Measurements from ENCODE around the gene IL6ST.

Gene IL6ST

DNA sequence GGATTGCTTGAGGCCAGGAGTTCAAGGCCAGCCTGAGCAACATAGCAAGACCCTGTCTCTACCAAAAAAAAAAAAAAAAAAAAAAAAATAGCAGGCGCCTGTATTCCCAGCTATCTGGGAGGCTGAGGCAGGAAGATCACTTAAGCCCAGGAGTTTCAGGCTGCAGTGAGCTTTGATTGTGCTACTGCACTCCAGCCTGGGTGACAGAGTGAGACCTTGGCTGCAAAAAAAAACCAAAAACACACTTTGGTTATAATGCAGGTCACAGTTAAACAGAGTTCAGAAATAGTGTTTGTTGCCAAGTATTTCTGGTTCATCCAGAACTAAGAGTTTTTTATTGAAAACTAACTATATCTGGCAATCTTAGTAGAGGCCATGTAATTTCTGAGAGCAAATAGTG lies 24.1 kb upstream of the IL6ST start:
- TF ChIP-seq CREB1 (IDR thresholded peaks at IDR 0.05; ENCODE audit: low read depth) (no peak), TCF12 (IDR thresholded peaks at IDR 0.05; ENCODE audit: low read depth) (no peak), EP300 (IDR thresholded peaks at IDR 0.05; ENCODE audit: borderline replicate concordance) (no peak), TAF1 (IDR thresholded peaks at IDR 0.05; ENCODE audit: low read depth) (no peak), FOXM1 (IDR thresholded peaks at IDR 0.05; ENCODE audit: borderline replicate concordance, low read depth) (no peak), ZBTB7A (IDR thresholded peaks at IDR 0.05; ENCODE audit: low read depth) (no peak), TEAD4 (IDR thresholded peaks at IDR 0.05) (no peak), YY1 (IDR thresholded peaks at IDR 0.05; ENCODE audit: low read depth) (no peak)
- TF ChIP-seq, protein P1, sequence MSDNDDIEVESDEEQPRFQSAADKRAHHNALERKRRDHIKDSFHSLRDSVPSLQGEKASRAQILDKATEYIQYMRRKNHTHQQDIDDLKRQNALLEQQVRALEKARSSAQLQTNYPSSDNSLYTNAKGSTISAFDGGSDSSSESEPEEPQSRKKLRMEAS (IDR thresholded peaks at IDR 0.05): no peak
- TF ChIP-seq, protein P2, sequence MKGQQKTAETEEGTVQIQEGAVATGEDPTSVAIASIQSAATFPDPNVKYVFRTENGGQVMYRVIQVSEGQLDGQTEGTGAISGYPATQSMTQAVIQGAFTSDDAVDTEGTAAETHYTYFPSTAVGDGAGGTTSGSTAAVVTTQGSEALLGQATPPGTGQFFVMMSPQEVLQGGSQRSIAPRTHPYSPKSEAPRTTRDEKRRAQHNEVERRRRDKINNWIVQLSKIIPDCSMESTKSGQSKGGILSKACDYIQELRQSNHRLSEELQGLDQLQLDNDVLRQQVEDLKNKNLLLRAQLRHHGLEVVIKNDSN (IDR thresholded peaks at IDR 0.05): no peak

DNA sequence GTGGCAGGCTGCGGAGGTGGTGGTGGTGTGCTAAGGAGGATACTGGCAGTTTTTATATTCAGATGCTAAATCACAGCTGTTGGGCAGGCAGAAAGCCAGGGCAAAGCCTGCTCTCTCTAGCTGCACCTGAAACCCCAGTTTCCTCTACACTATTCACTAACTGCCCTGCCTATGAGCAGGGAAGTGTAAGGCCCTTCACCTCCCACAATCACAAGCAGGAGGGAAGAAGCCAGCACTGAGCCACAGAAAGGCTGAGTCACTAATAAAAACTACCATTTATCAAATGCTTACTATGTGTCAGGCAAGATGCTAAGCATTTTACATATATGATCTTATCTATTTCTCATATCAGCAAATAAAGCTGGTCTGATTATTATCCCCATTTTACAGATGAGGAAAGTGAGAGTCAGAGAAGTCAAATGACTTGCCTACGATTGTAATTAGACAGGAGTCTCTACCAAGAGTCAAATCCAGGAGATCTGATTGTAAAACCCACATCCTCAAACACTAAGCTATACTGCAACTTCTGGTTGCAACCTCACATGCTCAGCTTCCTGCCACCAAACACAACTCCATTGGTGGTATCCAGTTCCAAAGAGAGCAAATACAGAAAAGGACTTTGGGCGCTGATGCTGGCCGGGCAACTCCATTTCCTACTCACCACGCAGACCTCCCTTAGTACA lies 17.7 kb upstream of the IL6ST start:
- TF ChIP-seq CREB1 (IDR thresholded peaks at IDR 0.05; ENCODE audit: low read depth) (no peak), CEBPB (IDR thresholded peaks at IDR 0.05) (no peak), TEAD4 (IDR thresholded peaks at IDR 0.05) (no peak), FOXM1 (IDR thresholded peaks at IDR 0.05; ENCODE audit: borderline replicate concordance, low read depth) (no peak), EP300 (IDR thresholded peaks at IDR 0.05; ENCODE audit: borderline replicate concordance) (no peak), TAF1 (IDR thresholded peaks at IDR 0.05; ENCODE audit: low read depth) (no peak), RAD21 (IDR thresholded peaks at IDR 0.05; ENCODE audit: low read depth) (no peak), ZBTB7A (IDR thresholded peaks at IDR 0.05; ENCODE audit: low read depth) (no peak), EGR1 (IDR thresholded peaks at IDR 0.05) (no peak)
- TF ChIP-seq, protein P2 (IDR thresholded peaks at IDR 0.05): no peak
- TF ChIP-seq, protein P1 (IDR thresholded peaks at IDR 0.05): no peak
- TF ChIP-seq, protein P3, sequence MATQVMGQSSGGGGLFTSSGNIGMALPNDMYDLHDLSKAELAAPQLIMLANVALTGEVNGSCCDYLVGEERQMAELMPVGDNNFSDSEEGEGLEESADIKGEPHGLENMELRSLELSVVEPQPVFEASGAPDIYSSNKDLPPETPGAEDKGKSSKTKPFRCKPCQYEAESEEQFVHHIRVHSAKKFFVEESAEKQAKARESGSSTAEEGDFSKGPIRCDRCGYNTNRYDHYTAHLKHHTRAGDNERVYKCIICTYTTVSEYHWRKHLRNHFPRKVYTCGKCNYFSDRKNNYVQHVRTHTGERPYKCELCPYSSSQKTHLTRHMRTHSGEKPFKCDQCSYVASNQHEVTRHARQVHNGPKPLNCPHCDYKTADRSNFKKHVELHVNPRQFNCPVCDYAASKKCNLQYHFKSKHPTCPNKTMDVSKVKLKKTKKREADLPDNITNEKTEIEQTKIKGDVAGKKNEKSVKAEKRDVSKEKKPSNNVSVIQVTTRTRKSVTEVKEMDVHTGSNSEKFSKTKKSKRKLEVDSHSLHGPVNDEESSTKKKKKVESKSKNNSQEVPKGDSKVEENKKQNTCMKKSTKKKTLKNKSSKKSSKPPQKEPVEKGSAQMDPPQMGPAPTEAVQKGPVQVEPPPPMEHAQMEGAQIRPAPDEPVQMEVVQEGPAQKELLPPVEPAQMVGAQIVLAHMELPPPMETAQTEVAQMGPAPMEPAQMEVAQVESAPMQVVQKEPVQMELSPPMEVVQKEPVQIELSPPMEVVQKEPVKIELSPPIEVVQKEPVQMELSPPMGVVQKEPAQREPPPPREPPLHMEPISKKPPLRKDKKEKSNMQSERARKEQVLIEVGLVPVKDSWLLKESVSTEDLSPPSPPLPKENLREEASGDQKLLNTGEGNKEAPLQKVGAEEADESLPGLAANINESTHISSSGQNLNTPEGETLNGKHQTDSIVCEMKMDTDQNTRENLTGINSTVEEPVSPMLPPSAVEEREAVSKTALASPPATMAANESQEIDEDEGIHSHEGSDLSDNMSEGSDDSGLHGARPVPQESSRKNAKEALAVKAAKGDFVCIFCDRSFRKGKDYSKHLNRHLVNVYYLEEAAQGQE (IDR thresholded peaks at IDR 0.05; ENCODE audit: low read depth): no peak

GRCh38 chr5:56011835-56012234 lies 17.1 kb upstream of the IL6ST start:
- no peak for TF ChIP-seq FOXM1 (IDR thresholded peaks at IDR 0.05; ENCODE audit: borderline replicate concordance, low read depth)
- no peak for TF ChIP-seq EGR1 (IDR thresholded peaks at IDR 0.05)
- TF ChIP-seq, protein P3 (IDR thresholded peaks at IDR 0.05; ENCODE audit: low read depth): no peak
- TF ChIP-seq, protein P2 (IDR thresholded peaks at IDR 0.05): no peak
- TF ChIP-seq TCF12 (IDR thresholded peaks at IDR 0.05; ENCODE audit: low read depth): no peak
- TF ChIP-seq NFIC (IDR thresholded peaks at IDR 0.05): no peak
- TF ChIP-seq CEBPB (IDR thresholded peaks at IDR 0.05): no peak

GRCh38 chr5:56010431-56010830 lies 15.7 kb upstream of the IL6ST start:
- TF ChIP-seq TEAD4 (IDR thresholded peaks at IDR 0.05) (no peak), ZBTB7A (IDR thresholded peaks at IDR 0.05; ENCODE audit: low read depth) (no peak), EP300 (IDR thresholded peaks at IDR 0.05; ENCODE audit: borderline replicate concordance) (no peak), NFIC (IDR thresholded peaks at IDR 0.05) (no peak), TCF12 (IDR thresholded peaks at IDR 0.05; ENCODE audit: low read depth) (no peak), TAF1 (IDR thresholded peaks at IDR 0.05; ENCODE audit: low read depth) (no peak), CREB1 (IDR thresholded peaks at IDR 0.05; ENCODE audit: low read depth) (no peak), FOXM1 (IDR thresholded peaks at IDR 0.05; ENCODE audit: borderline replicate concordance, low read depth) (no peak), CEBPB (IDR thresholded peaks at IDR 0.05) (no peak), YY1 (IDR thresholded peaks at IDR 0.05; ENCODE audit: low read depth) (no peak), RAD21 (IDR thresholded peaks at IDR 0.05; ENCODE audit: low read depth) (no peak), EGR1 (IDR thresholded peaks at IDR 0.05) (no peak)
- TF ChIP-seq, protein P2 (IDR thresholded peaks at IDR 0.05): no peak
- TF ChIP-seq, protein P1 (IDR thresholded peaks at IDR 0.05): no peak
- TF ChIP-seq, protein P3 (IDR thresholded peaks at IDR 0.05; ENCODE audit: low read depth): no peak

Measured in Ishikawa (cell line).